NCI-H1092 treated with DMSO at 0.1 percent for 48 hours (cell line): Measurements from ENCODE around the gene GSK3B.
"Not testable (repeated sequence)": the region's sequence is repeated elsewhere in the genome, so short reads cannot be mapped to it uniquely, and the experiment has no call there.

Source experiments
- DNase-seq: peaks from one replicate; lab custom pipeline; 2025; lab: John Stamatoyannopoulos, UW

GSK3B gene

GRCh38 chr3:120053647-120054046, 40.6 kb downstream of the GSK3B start:
- not testable (repeated sequence) for DNase-seq

DNA sequence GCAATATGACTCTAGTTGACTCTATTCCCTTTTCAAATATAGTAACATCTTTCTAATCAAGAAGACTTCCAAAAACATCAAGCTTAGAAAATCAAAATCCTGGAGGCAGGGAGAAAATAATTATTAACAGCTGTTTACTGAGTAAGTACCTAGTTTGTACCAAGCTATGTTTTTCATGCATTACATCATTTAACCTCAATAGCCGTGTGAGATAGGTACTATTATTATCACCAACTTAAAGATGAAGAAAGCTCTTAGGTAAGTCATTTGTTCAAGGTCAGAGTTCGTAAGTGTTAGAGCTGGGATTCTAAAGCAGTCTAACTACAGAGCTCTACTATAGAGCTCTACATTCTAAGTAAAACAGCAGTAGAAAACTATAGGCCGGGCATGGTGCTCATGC, 41.6 kb downstream of the GSK3B start:
- DNase-seq: no peak

GRCh38 chr3:120052225-120052624, 42.0 kb downstream of the GSK3B start:
- no peak for DNase-seq

GRCh38 chr3:120051570-120051969, 42.7 kb downstream of the GSK3B start:
- DNase-seq: not testable (repeated sequence)

- no peak for DNase-seq
These were observed 44.2 kb downstream of the GSK3B start for GRCh38 chr3:120049881-120050539.

DNA sequence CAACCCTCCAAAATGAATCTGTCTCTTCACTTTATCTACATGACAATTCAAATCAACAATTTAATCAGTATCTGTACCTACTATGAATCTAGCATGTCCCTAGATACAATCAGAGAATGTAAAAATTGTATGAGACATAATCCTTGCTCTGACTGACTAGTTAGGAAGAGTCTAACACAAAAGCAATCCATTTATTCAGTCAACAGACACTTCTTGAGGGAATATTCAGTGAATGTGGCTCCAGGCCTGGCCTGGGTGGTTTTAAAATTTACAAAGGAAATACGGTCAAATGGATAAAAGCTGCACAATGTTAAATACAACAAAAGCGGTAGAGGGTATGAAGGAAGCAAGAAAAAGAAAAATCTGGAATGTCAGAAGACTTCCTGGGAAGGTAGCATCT, 45.2 kb downstream of the GSK3B start:
- DNase-seq: no peak

GRCh38 chr3:120048355-120049041, 45.7 kb downstream of the GSK3B start:
- DNase-seq: no peak

DNA sequence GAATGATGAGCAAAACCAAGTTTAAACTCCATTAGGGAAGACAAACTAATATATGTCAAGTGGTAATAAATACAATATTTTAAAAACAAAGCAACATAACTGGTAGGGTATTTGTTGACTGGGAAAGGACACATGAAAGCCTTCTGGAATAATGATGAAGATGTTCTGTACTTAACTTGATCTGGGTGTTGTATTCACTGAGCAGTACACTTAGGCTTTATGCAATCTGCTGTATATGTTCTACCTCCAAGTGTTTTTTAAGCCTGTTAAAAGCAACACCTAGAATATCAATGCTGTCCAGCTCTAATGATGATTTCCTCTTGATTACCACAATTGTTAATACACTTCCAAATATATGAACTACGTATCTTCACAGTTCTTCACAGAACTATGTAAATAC, 46.6 kb downstream of the GSK3B start:
- DNase-seq: no peak

GRCh38 chr3:120040813-120041377, 53.4 kb downstream of the GSK3B start:
- DNase-seq: no peak

- DNase-seq: no peak
These were observed 54.3 kb downstream of the GSK3B start for GRCh38 chr3:120039642-120040610.

DNA sequence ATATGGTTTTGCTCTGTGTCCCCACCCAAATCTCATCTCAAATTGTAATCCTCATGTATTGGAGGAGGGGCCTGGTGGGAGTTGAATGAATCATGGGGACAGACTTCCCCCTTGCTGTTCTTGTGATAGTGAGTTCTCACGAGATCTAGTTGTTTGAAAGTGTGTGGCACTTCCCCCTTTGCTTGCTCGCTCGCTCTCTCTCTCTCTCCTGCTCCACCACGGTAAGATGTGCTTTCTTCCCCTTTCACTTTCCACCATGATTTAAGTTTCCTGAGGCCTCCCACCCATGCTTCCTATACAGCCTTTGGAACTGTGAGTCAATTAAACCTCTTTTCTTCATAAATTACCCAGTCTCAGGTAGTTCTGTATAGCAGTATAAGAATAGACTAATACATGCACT, 60.7 kb downstream of the GSK3B start:
- no peak for DNase-seq

DNA sequence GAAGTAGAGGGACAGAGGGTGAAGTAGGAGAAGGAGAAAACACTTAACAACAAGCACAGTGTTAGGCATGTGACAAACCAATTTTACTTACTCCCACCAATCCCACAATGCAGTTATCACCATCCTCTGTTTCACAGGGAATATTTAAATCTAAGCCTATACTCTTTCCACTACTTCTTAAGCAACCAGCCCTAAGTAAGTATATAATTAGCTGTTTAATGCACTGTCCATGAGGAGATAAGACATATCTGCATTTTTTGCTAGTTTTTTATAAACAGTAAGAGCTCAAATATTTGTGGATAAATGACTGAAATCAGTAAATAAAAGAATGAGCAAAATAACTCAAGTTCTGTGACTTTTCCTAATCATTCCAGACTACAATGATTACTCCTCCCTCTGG, 62.7 kb downstream of the GSK3B start:
- DNase-seq: no peak

DNA sequence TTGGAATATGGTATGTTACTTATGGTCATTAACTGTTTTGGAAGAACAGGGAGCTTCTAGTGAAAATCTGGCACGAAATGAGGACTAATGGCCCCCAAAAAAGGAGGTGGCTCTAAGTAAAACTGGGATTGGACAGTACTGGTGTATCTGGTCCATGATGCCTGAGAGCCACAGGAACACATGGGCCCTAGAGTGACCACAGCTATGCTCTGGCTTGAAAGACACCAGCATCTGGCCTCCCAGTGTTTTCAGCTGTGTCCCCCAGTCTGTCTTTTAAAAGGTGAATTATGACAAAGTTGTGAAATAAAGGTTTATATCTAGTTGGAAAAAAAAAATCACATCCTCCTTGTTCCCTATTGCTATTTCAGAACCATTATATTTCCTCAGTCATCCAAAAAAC, 64.5 kb downstream of the GSK3B start:
- DNase-seq: no peak

- DNase-seq: no peak
These were observed 65.8 kb downstream of the GSK3B start for GRCh38 chr3:120028271-120029047.

DNA sequence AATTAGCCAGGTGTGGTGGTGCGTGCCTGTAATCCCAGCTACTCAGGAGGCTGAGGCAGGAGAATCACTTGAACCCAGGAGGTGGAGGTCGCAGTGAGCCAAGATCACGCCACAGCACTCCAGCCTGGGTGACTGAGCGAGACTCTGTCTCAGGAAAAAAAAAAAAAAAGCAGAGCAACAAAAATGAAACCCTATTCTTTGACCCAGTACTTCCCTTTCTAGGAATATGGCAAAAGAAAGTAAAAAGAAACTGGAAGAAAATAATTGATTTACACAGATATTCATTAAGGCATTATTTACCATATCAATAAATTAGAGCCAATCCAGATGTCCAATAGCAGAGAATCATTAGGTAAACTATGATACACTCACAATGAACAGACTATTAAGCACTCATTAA, 67.0 kb downstream of the GSK3B start:
- DNase-seq: no peak

GRCh38 chr3:120025520-120025919, 68.7 kb downstream of the GSK3B start:
- no peak for DNase-seq

DNA sequence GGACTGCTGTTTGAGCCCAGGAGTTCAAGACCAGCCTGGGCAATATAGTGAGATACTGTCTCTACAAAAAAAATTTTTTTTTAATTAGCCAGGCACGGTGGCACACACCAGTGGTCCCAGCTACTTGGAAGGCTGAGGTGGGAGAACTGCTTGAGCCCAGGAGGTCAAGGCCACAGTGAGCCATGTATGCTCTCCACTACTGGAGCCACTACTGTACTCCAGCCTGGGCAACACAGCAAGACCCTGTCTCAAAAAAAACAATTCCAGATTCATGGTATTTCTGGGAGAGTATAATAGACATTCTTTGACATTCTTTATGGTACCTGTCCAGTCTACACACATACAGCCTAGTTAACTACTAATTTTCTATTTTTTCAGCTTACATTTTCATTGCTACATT, 70.1 kb downstream of the GSK3B start:
- DNase-seq: no peak

- no peak for DNase-seq
These were observed 71.5 kb downstream of the GSK3B start for GRCh38 chr3:120022729-120023128.

- DNase-seq: no peak
These were observed 72.7 kb downstream of the GSK3B start for GRCh38 chr3:120021523-120021922.

GRCh38 chr3:120018299-120018698, 75.9 kb downstream of the GSK3B start:
- DNase-seq: no peak

DNA sequence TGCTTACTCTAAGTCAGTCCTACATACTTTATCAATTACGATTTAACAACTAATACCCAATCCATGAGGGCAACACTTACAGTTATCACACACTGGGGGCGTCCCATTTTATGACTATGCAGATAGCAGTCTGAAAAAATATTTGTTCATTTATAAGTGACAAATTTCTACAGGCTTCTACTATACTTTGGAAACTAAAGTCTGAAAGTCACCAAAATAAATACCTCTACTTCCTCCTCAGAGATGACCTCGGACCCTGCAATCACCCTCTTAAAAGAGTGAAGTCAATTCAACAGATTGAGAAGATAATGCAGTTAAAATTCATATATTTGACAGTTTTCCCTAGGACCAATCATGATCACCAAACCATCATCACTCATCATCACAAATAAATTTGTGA, 76.6 kb downstream of the GSK3B start:
- DNase-seq: no peak

DNA sequence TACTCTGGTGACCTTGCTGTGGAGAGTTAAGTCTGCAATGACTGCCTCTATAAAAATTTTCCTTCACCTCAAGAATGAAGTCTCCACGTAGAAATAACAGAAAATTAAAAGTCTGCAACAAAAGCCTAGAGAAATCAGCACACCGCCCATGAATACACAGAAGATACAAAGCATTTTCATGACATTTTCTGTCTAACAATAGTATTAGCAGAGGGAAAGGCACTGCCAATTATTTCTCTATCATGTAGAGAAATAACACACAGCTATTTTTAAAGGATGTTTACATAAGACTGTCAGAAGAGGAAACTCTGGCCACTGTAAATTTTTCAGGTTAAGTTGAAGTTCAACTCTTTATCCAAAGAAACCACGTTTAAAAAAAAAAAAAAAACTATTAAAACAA, 80.8 kb downstream of the GSK3B start:
- no peak for DNase-seq
